Measurements from ENCODE around the gene FOXP1. TPM values are rescaled to one million over a fixed set of nuclear protein-coding genes. Genes with fewer than 3 reads are reported as not detected.

Gene FOXP1
- total and polyA plus RNA-seq, 9 of the 15 experiments (the other 6 are each of a cell fraction or from before 2014, with no cell fraction given): 7.7 to 34.5 (median 13.7) TPM

GRCh38 chr3:71208211-71209095, 375.1 kb downstream of the FOXP1 start (continued):
- TF ChIP-seq FOXP4 (CRISPR knock-in tag; IDR thresholded peaks at IDR 0.05; ENCODE audit: borderline replicate concordance) (no peak), ZNF431 (CRISPR knock-in tag; IDR thresholded peaks at IDR 0.05) (no peak), ZBTB9 (CRISPR knock-in tag; IDR thresholded peaks at IDR 0.05) (no peak), SREBF1 (IDR thresholded peaks at IDR 0.05; ENCODE audit: borderline replicate concordance, low read depth, low read length) (no peak), ZBTB7A (IDR thresholded peaks at IDR 0.05; ENCODE audit: borderline replicate concordance, control insufficient read depth, low read depth, low read length) (no peak), HNRNPLL (IDR thresholded peaks at IDR 0.05; ENCODE audit: low read depth, low read length, poor library complexity, severe bottlenecking) (no peak), CEBPB (tag; IDR thresholded peaks at IDR 0.05) (no peak), VEZF1 (CRISPR knock-in tag; IDR thresholded peaks at IDR 0.05) (peak; percentile 54; the same call in 1 of the 2 replicates), RAD51 (IDR thresholded peaks at IDR 0.05; ENCODE audit: borderline replicate concordance, low read depth) (no peak), CREB5 (CRISPR knock-in tag; IDR thresholded peaks at IDR 0.05) (no peak), BCOR (IDR thresholded peaks at IDR 0.05) (peak; percentile 68; the same call in 1 of the 2 replicates), RNF2 (IDR thresholded peaks at IDR 0.05) (peak; percentile 53; the same call in 1 of the 2 replicates), ZNF395 (CRISPR knock-in tag; IDR thresholded peaks at IDR 0.05) (0 out of 2 replicates have a peak, but pooled peaks have one; percentile 24), ZNF232 (CRISPR knock-in tag; IDR thresholded peaks at IDR 0.05) (no peak), ZNF277 (CRISPR knock-in tag; IDR thresholded peaks at IDR 0.05; ENCODE audit: borderline replicate concordance) (no peak), ZKSCAN1 (IDR thresholded peaks at IDR 0.05; ENCODE audit: low read depth, low read length) (no peak)
